RPMI7951 (cell line): ENCODE data around the gene CDH13. TPM values are rescaled to one million over a fixed set of nuclear protein-coding genes. Genes with fewer than 3 reads are reported as not detected.
A peak's percentile ranks its signal among the peaks of the same experiment; 100 is the strongest.

ENCODE experiments used
- DNase-seq: peaks from one replicate; pipeline ENCODE4 v3.0.0-alpha.2; 2012; ENCODE audit warnings: low read depth
- total RNA-seq: library from RNA; depleted of rRNA; stranded (reverse); fragments of >200 nt; shearing (Covaris generic); gene quantifications from 2 replicates; pipeline ENCODE4 v1.2.3, GENCODE V29; 2014

Gene CDH13
- total RNA-seq, 1 experiment from 2014 or later = 65.6 TPM

DNA sequence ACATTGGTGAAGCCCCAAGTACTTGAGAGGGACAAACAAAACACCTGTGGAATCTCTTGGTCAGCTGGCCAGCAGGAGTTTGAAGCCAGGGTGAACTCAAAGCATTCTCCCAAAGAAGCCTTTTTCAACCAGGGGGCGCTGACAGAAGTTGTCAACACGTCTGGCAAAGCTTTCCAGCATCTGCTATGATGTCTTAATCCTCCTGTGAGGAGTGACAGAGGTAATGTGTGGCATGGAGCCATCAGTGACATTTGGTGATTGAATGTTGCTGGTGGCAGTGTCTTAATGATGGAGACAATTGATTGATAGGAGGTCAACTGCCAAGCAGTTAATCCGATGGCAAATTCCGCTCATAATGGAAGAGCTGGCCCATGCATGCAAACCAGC is 923.4 kb downstream of the CDH13 start:
- peak; percentile 40 for DNase-seq

DNA sequence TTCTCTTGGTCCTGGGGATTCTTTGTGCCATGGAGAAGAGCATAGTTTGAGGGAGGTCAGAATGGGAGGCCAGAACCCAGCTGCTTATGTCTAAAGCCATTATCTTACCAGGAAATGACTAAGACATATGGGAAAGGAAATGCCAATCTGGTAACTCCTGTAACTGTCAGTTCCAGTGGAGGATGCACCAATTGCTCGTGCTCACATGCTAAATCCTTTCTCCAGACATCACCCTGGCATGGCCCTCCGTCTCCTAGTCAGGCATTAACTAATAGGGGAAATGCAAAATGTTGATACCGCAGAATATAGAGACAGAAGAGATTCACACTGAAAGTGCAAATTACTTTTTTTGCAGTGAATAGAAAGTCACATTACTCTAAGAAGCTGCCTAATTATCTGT is 925.5 kb downstream of the CDH13 start:
- peak; percentile 95 for DNase-seq

DNA sequence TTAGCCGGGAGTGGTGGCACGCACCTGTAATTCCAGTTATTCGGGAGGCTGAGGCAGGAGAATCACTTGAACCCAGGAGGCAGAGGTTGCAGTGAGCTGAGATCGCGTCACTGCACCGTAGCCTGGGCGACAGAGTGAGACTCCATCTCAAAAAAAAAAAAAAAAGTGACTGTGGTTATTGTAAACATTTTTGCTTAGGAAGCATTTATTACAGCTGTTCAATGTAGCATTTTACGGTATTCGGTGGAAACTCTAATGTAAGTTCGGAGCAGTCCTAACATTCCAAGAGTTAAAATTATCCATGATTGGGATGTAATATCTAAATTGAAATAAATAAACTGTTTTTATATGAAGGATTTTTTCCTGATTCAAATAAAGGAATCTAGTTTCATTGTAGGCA is 926.2 kb downstream of the CDH13 start:
- no peak for DNase-seq

DNA sequence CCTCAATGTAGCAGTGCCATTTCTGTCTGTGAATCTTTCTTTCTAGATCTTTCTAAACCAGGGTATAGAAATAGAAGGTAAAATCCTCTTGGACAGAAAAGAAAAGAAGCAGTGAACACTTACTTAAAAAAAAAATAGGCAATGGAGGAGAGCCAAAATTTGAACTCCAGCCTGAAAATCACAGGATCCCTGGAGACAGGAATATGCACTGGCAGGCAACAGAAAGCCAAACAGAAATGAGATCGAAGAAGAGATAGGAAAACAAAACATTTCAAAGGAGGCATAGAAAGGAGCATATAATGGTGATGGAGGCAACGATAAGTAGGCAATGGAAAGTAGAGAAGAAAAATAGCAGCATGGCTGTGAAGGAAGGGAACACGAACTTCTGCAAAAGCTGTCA is 927.3 kb downstream of the CDH13 start:
- DNase-seq = peak; percentile 82

DNA sequence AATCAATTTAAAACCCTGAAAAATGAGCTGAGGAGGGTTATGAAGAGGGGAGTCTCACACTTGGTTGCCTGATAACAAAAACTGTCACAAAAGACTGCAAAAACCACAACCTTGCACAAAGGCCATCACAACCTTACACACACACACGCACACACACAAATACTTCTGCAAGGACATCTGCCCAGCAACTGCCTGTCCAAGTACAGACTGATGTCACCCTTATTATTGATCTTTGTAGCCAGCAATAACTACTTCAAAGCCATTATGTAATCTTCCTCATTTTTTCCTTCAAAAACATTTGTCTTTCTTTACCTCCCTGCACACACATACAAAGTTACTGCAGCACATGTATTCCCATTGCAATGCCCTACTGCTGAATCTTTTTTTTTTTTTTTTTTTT is 927.8 kb downstream of the CDH13 start:
- peak; percentile 36 for DNase-seq

DNA sequence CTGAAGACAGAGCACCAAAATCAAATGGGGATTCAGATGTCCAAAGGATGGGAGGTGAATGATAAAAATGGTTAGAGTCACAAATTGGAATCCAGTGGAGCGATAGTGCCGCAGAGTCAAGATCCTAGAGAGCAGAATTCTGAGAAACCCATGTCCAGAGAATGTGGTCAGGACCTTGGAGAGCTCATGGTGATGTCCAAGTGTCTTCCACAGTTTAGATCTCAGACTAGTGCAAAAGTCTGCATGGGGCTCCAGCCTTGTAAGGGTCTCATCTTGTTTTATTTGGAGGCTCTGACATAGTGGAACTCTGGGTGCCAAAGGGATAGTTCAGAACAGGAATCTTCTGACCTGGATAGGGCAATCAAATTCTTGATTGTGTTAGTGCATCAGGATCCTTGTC is 935.1 kb downstream of the CDH13 start:
- peak; percentile 58 for DNase-seq

DNA sequence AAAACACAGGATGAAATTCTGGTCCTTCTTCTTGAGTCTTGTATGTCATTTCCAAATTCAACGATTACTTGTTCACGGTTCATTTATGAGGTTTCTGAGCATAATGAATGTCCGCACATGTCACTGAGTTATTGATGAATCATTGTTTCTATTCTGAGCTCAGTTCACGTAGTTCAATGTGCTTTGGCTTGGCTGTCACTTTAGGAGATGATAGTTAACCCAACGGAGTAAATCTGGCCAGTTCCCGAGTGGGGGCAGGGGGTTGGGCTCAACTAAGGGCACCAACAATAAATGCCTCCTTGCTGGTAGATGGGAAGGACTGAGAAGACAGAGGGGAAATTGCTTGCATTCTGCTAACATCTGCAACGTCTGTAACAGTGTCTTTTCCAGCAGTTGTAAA is 941.6 kb downstream of the CDH13 start:
- DNase-seq = peak; percentile 49

DNA sequence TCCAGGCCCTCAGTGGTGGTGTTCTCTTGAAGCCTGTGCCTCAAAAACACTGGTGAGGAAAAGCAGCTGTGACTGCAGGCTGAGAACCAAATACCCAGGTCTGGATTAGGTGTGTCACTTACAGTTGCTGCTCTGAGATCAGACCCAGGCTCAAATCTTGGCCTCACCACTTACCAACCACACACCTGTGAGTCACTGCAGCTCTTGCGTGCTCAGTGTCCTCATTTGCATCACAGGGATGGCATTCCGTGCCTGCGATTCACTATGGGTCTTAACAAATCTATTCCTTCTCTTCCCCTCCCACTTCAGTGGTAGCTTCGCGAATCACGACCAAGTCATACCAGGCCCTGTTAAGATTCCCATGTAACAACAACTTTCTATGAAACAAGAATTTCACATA is 947.6 kb downstream of the CDH13 start:
- DNase-seq = peak; percentile 89

DNA sequence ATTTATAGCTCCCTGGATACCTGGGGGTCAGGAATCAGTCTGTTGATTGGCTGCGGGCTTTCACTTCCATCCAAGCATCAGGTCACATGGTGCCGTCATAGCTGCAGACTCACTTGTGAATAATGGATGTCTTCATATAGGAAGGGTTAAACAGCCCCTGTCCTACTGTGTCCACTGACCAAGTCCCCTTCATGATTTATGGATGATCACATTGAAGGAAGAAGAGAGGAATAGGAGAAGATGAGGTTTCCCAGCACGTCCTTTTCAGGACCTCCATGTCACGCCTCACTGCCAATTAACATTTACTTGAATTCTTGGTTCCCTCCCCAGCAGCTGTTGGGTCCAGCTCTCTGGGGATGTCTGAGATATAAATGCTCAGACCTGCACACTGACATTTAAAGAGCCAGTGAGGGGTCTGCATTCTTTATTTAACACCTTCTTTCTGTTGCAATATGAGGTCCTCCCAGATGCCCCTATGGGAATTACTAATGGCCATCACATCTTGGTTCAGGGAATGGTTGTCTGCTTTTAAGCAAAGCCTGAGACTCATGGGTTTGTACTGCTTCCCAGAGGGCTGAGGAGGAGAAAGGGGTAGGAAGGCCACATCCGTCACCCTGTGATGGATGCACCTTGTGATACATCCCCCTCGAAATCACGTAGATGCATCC is 950.4 kb downstream of the CDH13 start:
- DNase-seq = no peak

DNA sequence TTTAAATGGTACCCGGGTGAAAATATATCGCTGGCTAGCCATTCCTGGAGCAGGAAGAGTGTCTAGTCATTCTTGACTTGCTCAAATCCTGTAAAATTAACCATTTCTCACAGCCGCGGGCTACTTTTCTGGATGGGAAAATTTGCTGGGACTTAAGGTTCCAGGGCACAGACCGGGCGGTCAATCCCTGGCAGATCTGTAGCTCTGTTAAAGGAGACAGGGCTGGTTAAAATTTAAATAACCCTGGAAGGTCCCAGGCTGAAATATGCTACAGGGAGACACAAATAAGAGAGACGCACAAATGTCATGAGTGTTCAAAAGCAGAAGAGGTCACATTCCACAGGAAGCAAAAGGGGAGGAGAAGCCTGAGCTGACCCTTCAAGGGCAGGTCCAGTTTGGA is 951.4 kb downstream of the CDH13 start:
- peak; percentile 20 for DNase-seq

DNA sequence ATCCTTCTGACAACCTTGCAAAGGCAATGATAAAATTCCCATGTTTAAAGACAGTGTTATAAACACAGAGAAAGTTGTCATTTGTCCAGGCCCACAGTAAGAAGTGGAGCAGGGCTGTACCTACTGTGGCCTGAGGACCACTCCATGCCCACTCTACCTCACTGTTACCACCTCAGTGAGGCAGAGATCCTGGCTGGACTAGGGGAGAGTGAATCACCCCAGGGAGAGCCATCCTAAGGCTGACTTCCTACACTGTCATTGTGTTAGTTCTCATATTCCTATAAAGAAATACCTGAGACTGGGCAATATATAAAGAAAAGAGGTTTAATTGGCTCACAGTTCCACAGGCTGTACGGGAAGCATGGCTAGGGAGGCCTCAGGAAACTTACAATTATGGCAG is 952.3 kb downstream of the CDH13 start:
- no peak for DNase-seq

DNA sequence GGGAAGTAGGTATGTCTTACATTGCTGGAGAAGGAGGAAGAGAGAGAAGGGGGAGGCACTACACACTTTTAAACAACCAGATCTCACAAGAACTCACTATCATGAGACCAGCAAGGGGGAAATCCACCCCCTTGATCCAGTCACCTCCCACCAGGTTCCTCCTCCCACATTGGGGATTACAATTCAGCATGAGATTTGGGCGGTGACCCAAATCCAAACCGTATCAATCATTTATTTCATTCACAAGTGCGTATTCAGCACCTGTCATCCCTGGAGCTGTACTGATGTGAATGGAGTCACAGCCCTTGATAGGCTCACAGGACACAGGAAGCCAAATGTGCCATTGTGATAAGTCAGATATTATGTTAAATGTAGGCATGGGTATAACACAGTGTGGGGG is 952.7 kb downstream of the CDH13 start:
- no peak for DNase-seq

DNA sequence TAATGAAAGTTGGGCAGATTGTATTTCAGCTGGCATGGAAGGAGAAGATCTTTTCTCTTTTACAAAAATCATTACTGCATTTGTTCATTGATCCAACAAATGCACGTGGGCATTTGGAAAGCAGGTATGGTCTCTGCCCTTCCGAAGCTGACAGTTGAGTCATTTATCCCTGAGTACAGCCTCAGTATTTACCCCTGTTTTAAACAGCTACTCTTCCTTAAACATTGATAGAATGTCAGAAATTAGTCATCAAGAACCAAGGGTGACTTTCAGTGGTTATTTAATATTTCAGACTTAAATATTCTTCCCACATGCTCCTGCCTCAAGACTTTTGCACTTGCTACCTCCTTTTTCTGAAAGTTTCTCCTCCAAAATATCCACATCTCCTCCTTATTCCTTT is 954.3 kb downstream of the CDH13 start:
- no peak for DNase-seq

DNA sequence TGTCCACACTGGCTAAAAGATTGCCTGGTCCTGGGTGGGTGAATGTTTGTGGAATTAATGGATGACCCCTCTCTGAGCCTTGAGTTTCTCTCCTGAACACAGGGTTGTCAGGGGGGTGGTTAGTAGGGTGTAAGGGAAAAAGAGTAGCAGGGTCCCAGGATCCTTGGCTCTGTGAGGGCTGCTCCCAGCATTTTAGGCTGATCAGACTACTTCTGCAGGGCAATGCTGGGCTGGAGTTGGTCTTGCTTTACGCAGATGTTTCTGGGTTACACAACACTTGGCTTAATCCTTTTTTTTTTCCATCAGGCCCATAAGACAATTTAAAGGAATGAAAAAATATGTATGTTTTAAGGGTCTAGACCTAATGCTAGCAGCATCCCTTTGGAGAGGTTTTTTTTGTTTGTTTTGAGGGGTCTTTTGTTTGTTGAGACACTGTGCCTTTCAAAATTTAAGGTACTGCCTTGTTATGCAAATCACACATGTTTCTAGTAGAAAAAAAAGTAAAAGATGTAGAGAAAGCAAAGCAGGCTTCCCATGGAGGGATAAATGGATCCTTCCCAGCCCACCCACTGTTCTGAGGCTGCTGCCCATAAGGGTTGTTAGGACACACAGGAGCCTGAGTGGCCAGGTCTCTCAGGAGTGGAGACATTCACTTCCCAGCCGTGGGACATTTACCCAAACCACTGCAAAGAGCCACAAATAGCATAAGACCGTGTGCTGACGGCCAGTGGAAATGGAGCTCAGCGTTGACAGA is 955.4 kb downstream of the CDH13 start:
- no peak for DNase-seq

DNA sequence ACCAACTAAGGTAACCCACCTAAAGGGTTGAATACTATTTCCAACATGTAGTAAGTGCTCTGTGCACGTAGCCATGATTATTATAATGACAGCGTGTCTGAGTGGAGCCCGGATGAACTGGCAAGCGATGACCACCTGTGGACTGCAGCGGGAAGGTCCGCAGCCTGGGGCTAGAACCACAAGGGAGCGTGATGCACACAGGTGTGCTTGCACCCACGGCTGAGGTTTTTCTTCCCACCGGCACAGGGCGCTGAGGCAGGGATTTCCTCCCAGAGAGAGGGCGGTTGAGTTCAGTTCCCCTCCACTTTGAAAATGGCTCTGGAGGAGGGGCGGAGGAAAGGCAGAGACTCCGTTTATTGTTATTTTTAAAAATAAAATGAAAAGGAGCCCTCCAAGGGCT is 959.3 kb downstream of the CDH13 start:
- no peak for DNase-seq

DNA sequence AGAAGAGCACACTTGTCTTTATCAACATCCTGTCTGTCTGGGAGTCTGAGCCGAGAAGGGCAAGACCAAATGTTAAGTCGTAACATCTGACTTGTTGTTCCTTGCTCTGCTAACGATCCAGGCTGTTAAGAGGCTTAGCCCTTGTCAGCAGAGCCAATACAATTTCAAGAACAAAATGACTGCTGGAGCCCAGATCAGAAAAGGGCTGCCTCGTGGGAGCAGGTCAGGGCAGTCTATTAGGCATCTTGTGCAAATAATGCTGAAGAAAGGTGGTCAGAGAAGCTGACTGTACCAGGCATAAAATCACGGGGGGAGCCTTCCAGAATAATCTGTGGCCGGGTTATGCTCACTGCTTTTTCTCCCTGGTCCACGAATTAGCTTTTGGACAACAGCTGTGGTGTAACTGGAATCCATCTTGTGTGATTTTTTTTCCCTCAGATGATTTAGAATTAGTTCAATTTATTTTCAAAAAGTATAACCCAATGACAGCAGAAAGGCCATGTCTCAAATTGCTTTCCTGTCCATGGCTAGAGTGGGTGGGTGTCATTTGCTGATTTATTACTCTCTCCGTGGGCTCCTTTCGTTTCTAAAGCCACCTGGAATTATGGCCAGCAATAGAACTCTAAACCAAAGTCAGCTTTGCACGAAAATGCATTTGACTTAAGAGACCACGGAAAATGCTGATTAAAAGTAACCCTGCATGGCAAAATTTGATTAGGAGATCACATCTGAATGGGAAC is 959.9 kb downstream of the CDH13 start:
- DNase-seq = no peak

DNA sequence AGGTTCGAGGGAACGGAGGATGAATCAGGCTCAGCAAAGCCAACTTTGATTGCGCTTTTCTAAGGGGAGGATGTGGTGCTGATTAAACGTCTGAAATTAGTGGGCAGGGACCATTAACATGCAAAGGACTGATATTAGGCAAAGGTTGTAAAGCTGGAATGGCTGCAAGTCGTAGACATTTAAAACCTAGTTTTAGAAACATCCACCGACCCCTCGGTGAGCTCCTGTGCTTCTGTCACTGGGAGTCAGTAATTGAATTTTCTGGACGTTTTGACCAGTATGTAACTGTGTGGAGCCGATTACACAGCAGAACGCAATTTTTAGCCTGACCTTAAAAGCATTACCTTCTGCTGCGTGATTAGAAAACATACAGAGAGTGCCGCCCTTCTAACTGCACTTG is 960.4 kb downstream of the CDH13 start:
- no peak for DNase-seq

DNA sequence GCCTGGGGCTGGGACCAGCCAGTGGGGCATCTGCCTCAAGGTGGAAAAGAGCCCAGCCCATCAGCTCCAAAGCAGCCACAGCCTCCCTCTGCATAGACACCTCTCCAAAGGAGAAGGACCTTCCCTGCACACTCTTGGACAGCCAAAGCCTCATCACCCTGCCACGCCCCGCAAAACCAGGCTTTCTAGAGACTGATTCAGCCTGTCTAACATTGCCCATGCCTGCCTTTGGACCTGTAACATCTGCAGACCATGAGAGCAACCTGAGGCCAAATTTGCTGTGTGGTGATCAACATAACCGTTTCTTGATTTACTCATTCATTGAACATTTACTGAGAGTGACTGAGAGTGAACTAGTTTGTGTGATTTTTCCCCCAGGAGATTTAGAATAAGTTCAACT is 961.3 kb downstream of the CDH13 start:
- DNase-seq = peak; percentile 29

DNA sequence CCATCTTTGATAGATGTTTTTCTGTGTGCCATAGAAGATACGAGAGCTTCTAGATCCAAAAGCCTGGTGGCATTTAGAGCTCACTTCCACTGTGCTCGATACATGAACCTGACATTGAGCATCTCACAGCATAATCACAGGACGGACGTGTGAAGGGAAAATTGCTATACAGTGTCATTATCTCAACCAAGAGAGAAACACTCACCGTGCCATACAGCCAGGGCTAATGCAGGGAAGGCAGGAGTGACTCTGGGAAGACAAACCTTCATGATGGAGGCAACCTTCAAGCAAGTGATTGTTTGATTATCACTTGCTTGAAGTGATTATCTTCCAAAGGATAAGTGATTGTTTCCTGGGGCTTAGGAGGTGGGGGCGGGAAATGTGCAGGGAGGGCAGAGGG is 962.8 kb downstream of the CDH13 start:
- no peak for DNase-seq

DNA sequence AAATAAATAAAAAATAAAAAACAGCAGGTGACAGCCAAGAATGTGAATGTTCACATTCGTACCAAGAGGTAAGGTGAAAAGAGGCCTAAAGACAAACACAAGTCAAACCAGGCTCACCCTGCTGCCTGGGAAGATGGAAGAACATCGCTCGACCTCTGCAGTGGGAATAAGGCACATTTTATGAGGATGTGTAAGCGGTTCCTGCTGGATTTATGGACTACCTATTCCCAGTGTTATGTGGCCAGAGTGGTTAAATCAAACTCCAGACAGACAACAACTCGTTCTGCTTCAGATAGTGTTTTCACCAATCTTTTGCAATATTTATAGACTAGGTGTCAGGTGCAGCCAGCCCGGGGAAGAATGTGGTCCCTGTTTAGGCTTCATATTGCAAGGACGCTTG is 966.0 kb downstream of the CDH13 start:
- no peak for DNase-seq

DNA sequence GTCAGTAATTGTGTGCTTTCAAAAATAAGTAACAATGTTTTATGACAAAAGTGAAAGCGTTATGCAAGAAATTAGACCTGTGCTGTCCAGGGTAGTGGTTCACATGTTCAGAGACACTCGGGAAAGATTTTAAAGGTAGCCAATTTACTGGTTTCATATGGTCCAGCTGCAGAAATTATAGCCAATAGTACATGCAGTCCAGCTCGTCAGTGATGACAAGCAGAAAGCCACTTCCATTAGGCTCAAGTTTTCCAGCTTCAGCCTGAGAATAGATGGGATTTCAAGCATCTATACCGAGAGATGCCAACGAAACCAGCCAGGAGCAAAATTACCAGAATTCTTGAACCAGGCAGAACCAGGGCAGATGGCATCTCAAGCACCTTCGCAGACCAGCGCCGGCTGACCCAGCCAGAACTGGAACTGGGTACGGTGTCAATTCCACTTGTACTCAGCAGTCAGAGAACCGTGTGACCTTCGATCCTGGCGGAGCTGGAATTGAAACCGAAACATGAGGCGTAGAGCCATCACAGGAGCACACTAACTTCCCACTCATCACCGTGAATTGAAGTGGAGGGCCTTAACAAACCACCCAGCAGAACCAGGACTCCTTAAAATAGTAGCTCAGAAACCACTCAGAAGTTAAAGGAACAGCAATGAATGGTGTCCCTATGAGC is 973.2 kb downstream of the CDH13 start:
- DNase-seq = peak; percentile 71
